CD4-positive, alpha-beta T cell (primary cell): ENCODE measurements around the gene GRK2. TPM values are rescaled to one million over a fixed set of nuclear protein-coding genes. Genes with fewer than 3 reads are reported as not detected.

Experiments
- ATAC-seq: fragments of 200-7000 bp; cut with Tn5 transposase; one replicate; pipeline ENCODE4 v1.10.0; 2022; ENCODE audit warnings: mild to moderate bottlenecking; ENCODE audit not compliant: poor library complexity
- CTCF ChIA-PET: fragments of 350-600 bp; sonication (Branson Sonifier 250); formaldehyde crosslinking; loops from one replicate; lab custom pipeline; 2021; ENCODE audit warnings: antibody characterized with exemption, inconsistent platforms; lab: Charles Lee
- POLR2A ChIA-PET: fragments of 350-600 bp; sonication (Branson Sonifier 250); formaldehyde crosslinking; loops from one replicate; lab custom pipeline; 2021; ENCODE audit warnings: antibody characterized with exemption, inconsistent platforms; lab: Charles Lee
- DNase-seq, 14 experiments: peaks; one replicate each; pipeline ENCODE4 v3.0.0-alpha.2; 2013 to 2020; ENCODE audit warnings: mixed read lengths in 2 of 14
- H3K27ac ChIP-seq, 2 donors: one replicate each; pipeline versions ENCODE4 v1.5.1 to v1.7.0; 2013; ENCODE audit warnings: low read length in 2 of 2, low read depth in 1 of 2, mild to moderate bottlenecking in 1 of 2
- H3K27me3 ChIP-seq, 2 experiments: 1 replicate in 1 of 2; 2 replicates in 1 of 2; pipeline versions ENCODE4 v1.6.1 to v1.7.0; 2013; ENCODE audit warnings: low read length in 2 of 2, control low read depth in 1 of 2, mild to moderate bottlenecking in 1 of 2, moderate library complexity in 1 of 2; ENCODE audit not compliant: insufficient read depth in 2 of 2, control insufficient read depth in 1 of 2
- H3K36me3 ChIP-seq: one replicate; pipeline ENCODE4 v1.6.1; 2013; ENCODE audit warnings: low read length, control low read depth; ENCODE audit not compliant: insufficient read depth
- H3K4me1 ChIP-seq: one replicate; pipeline ENCODE4 v1.6.1; 2013; ENCODE audit warnings: low read length, control low read depth; ENCODE audit not compliant: insufficient read depth
- H3K4me3 ChIP-seq: one replicate; pipeline ENCODE4 v1.5.1; 2013; ENCODE audit warnings: mild to moderate bottlenecking, low read length, moderate library complexity
- H3K9me3 ChIP-seq, 2 experiments: 1 replicate in 1 of 2; 2 replicates in 1 of 2; pipeline versions ENCODE4 v1.6.1 to v1.7.0; 2013; ENCODE audit warnings: low read length in 2 of 2, mild to moderate bottlenecking in 2 of 2, control low read depth in 1 of 2, moderate library complexity in 1 of 2; ENCODE audit not compliant: control insufficient read depth in 1 of 2, insufficient read depth in 1 of 2
- H3K27ac Mint-ChIP-seq: one replicate; pipeline ENCODE4 v1.8.0; 2020; ENCODE audit warnings: mixed read lengths
- H3K27me3 Mint-ChIP-seq: one replicate; pipeline ENCODE4 v1.8.0; 2021; ENCODE audit warnings: mixed read lengths
- H3K36me3 Mint-ChIP-seq: one replicate; pipeline ENCODE4 v1.8.0; 2021; ENCODE audit warnings: low read depth, mixed read lengths
- H3K4me1 Mint-ChIP-seq: one replicate; pipeline ENCODE4 v1.8.0; 2021; ENCODE audit warnings: low read depth, mixed read lengths
- H3K4me3 Mint-ChIP-seq: one replicate; pipeline ENCODE4 v1.8.0; 2020; ENCODE audit warnings: mild to moderate bottlenecking, mixed read lengths
- H3K9me3 Mint-ChIP-seq: one replicate; pipeline ENCODE4 v1.8.0; 2020; ENCODE audit warnings: mixed read lengths
- intact Hi-C, 2 experiments: fragments of 100-400 bp; cut with DNase I in 1 of 2; cut with micrococcal nuclease in 1 of 2; formaldehyde crosslinking; loops; one replicate each; pipeline versions ENCODE4 v1.15.1 to v1.9.0; 2023 to 2025; cut with DNase I, micrococcal nuclease
- total RNA-seq, 174 experiments: library from RNA in 2 of 174; stranded (reverse) in 2 of 174; gene quantifications; one replicate each; pipeline ENCODE4 v1.2.3 and lab custom pipeline; 2021 to 2026
- TF ChIP-seq, protein P1 (sequence below): fragments of 200-600 bp; IDR thresholded peaks from one replicate; pipeline ENCODE4 v1.8.0; 2022; ENCODE audit warnings: antibody characterized with exemption, mild to moderate bottlenecking

Gene GRK2
- total RNA-seq, 2 experiments from 2014 or later, result 309 to 325 TPM

GRCh38 chr11:67237574-67237973 lies 28.7 kb upstream of the GRK2 start:
- intact Hi-C loops, result loop anchor here in 1 of 2 experiments (5.0 kb wide), 1 partner anchor 280 kb away; the partner anchor contains the start of gene PC
- DNase-seq (no peak), ATAC-seq (no peak)
- peaks cover 12% of the 10 kb centered on the region for H3K36me3 ChIP-seq
- H3K27me3 Mint-ChIP-seq, result no peaks in the 10 kb centered on the region
- H3K9me3 ChIP-seq, result no peaks in the 10 kb centered on the region
- H3K27ac Mint-ChIP-seq, result no peak overlapping the region
- peaks cover 44% of the 10 kb centered on the region for H3K36me3 Mint-ChIP-seq
- no peaks in the 10 kb centered on the region for H3K9me3 Mint-ChIP-seq
- peaks cover 54% of the 10 kb centered on the region for H3K4me1 Mint-ChIP-seq
- no peak overlapping the region for H3K27ac ChIP-seq
- ChIA-PET CTCF (interaction anchor here (1.0 kb wide), 1 partner anchor 118 kb away, joined by 3 read pairs; the partner anchor contains the start of gene KDM2A), POLR2A (interaction anchor here (4.2 kb wide), 1 partner anchor 119 kb away, joined by 48 read pairs; the partner anchor contains the start of gene KDM2A)
- H3K4me3 ChIP-seq, result no peak overlapping the region
- TF ChIP-seq, protein P1, sequence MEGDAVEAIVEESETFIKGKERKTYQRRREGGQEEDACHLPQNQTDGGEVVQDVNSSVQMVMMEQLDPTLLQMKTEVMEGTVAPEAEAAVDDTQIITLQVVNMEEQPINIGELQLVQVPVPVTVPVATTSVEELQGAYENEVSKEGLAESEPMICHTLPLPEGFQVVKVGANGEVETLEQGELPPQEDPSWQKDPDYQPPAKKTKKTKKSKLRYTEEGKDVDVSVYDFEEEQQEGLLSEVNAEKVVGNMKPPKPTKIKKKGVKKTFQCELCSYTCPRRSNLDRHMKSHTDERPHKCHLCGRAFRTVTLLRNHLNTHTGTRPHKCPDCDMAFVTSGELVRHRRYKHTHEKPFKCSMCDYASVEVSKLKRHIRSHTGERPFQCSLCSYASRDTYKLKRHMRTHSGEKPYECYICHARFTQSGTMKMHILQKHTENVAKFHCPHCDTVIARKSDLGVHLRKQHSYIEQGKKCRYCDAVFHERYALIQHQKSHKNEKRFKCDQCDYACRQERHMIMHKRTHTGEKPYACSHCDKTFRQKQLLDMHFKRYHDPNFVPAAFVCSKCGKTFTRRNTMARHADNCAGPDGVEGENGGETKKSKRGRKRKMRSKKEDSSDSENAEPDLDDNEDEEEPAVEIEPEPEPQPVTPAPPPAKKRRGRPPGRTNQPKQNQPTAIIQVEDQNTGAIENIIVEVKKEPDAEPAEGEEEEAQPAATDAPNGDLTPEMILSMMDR, result no peak
- H3K27me3 ChIP-seq, result no peaks in the 10 kb centered on the region
- peaks cover 42% of the 10 kb centered on the region for H3K4me1 ChIP-seq
- H3K4me3 Mint-ChIP-seq, result no peak overlapping the region

DNA sequence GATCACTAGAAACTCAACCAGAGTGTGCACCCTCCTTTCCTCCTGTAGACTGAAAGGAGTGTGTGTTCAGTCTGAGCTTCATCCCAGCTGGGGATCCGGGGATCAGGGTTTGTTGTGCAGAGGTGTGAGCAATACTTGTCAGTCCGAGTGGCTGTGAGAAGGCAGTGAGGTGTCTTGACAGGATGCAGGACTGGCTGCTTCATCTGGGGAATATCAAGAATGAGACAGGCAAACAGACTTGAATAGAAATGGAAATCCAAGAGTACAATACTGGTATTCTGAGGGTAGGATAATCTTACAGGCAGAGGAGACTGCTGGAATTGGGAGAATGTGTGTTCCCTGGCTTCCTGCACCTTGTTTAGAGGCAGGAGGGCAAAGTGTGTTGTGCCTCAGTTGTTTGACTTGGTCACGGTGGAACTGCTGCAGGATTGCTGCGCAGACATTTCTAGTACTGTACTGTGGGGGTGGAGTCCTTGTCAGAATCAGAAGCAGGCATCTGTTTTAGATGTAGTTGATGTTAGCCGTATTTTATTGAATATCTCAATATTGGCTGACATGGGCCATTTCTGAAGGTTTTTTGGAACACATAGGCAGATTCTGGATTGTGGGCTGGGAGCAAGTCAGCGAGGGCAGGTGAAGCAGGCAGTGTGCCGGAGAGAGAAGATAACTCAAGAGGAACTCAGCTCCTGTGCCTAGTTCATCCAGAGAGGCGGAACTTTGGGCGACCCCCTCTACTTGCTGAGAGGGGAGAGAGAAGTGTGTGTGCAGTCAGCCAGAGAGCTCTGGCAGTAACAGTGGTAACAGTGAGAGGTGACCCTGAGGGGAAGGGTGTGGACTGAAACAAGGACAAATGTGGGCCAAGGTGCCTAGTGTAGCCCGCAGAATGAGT lies 27.1 kb upstream of the GRK2 start:
- Histone ChIP-seq H3K4me3 (peak overlapping the region; percentile 97), H3K4me1 (peaks cover 53% of the 10 kb centered on the region), H3K36me3 (peaks cover 22% of the 10 kb centered on the region), H3K27ac (peak overlapping the region; percentile 8 to 63), H3K27me3 (no peaks in the 10 kb centered on the region), H3K9me3 (no peaks in the 10 kb centered on the region)
- TF ChIP-seq, protein P1, result no peak
- H3K4me3 Mint-ChIP-seq, result peak overlapping the region; percentile 100
- no peaks in the 10 kb centered on the region for H3K9me3 Mint-ChIP-seq
- no peak for ATAC-seq
- ChIA-PET POLR2A (interaction anchor here (0.6 to 4.2 kb wide), 51 partner anchors 8 to 1740 kb away, joined by 3 to 56 read pairs (median 6); partner anchors contain the start of genes AIP, ANKRD13D, CLCF1 and DPP3), CTCF (interaction anchor here (0.7 to 2.7 kb wide), 8 partner anchors 12 to 157 kb away, joined by 3 to 16 read pairs (median 4); no protein-coding TSS in a partner anchor)
- H3K27me3 Mint-ChIP-seq, result no peaks in the 10 kb centered on the region
- no peak for DNase-seq
- H3K36me3 Mint-ChIP-seq, result peaks cover 51% of the 10 kb centered on the region
- intact Hi-C loops, result loop anchor here in 1 of 2 experiments (5.0 kb wide), 1 partner anchor 282 kb away; the partner anchor contains the start of gene PC
- H3K27ac Mint-ChIP-seq, result peak overlapping the region; percentile 98
- peaks cover 61% of the 10 kb centered on the region for H3K4me1 Mint-ChIP-seq

DNA sequence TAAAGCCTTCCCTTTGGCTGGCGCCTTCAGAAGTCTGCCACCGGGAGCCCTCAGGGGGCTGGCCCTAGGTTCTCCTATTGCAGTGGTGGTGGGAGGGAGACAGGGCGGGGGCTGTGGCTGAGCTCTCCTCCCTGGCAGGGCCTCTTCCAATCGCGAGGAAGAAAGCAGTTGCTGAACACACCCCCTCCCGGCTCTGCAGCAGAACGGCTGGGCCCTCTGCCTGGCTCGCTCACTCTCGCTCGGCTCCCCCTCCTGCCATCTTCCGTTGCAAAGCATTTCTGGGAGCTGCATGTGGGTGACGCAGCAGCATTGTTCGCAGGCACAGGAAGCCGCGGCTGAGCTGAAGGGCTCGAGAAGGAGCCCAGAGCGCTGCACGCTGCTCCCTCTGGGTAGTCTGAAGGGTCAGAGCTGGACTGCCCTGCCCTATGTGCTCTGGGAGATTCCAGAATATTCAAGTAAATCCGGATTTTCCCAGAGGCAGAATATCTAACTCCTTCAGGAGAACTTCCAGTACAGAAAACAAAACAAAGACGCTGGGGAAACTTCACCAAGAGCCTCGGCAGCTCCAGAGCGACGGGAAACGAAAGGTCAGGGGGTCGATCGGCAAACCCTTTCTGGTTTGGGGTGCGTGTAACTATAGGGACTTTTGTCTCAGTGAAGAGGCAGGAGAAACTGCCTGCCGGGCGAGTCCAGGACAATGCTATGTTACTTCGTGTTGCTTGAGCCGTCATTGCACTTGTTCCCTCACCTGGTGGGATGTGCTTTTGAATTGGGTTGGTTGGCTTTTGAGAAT lies 26.3 kb upstream of the GRK2 start:
- Histone ChIP-seq H3K9me3 (no peaks in the 10 kb centered on the region), H3K4me1 (peaks cover 46% of the 10 kb centered on the region), H3K27ac (peak overlapping the region; percentile 97 to 98), H3K4me3 (peak overlapping the region; percentile 97), H3K36me3 (peaks cover 29% of the 10 kb centered on the region), H3K27me3 (no peaks in the 10 kb centered on the region)
- peaks cover 56% of the 10 kb centered on the region for H3K36me3 Mint-ChIP-seq
- H3K9me3 Mint-ChIP-seq, result no peaks in the 10 kb centered on the region
- peak overlapping the region; percentile 100 for H3K4me3 Mint-ChIP-seq
- POLR2A ChIA-PET, result interaction anchor here (0.6 to 4.2 kb wide), 59 partner anchors 8 to 1741 kb away, joined by 3 to 56 read pairs (median 5); partner anchors contain the start of genes AIP, ANKRD13D, CLCF1 and DPP3
- DNase-seq (peak; percentile 91 to 99 (median 95)), ATAC-seq (peak; percentile 88)
- H3K4me1 Mint-ChIP-seq, result peaks cover 61% of the 10 kb centered on the region
- no peaks in the 10 kb centered on the region for H3K27me3 Mint-ChIP-seq
- TF ChIP-seq, protein P1, result no peak
- H3K27ac Mint-ChIP-seq, result peak overlapping the region; percentile 98
- intact Hi-C loops, result loop anchor here (2.0 to 10.0 kb wide), 6 partner anchors 23 to 283 kb away; partner anchors contain the start of genes CDK2AP2 (in 2 of the 2), PITPNM1 (in 2 of the 2) and PC (in 1 of the 2)
- CTCF ChIA-PET, result interaction anchor here (1.0 to 2.7 kb wide), 6 partner anchors 13 to 142 kb away, joined by 3 to 16 read pairs (median 5); partner anchors contain the start of gene ANKRD13D
